Small intestine (tissue), 7 donors: ENCODE data around the gene GCC2. TPM values are rescaled to one million over a fixed set of nuclear protein-coding genes. Genes with fewer than 3 reads are reported as not detected.

Source experiments
- DNase-seq, 2 donors: peaks; one replicate each; pipeline versions ENCODE4 v3.0.0 to v3.0.0-alpha.2; 2013
- FAIRE-seq: peaks from 2 replicates; lab custom pipeline; 2012; peaks lifted over from hg19 to GRCh38; lab: Jason Lieb, UNC
- H3K27ac ChIP-seq, 3 donors: one replicate each; pipeline ENCODE4 v1.5.1; 2013; ENCODE audit warnings: low read length in 2 of 3, mild to moderate bottlenecking in 2 of 3, control low read depth in 1 of 3, inconsistent platforms in 1 of 3, low read depth in 1 of 3, moderate library complexity in 1 of 3
- H3K27me3 ChIP-seq, 3 donors: one replicate each; pipeline ENCODE4 v1.6.1; 2013; ENCODE audit warnings: low read length in 3 of 3, inconsistent platforms in 1 of 3; ENCODE audit not compliant: control insufficient read depth in 3 of 3, insufficient read depth in 3 of 3
- H3K36me3 ChIP-seq, 3 donors: one replicate each; pipeline ENCODE4 v1.6.1; 2013; ENCODE audit warnings: low read length in 3 of 3, inconsistent platforms in 1 of 3, low read depth in 1 of 3, mild to moderate bottlenecking in 1 of 3, moderate library complexity in 1 of 3; ENCODE audit not compliant: control insufficient read depth in 3 of 3, insufficient read depth in 2 of 3
- H3K4me1 ChIP-seq, 3 donors: one replicate each; pipeline ENCODE4 v1.6.1; 2013; ENCODE audit warnings: low read length in 2 of 3, inconsistent platforms in 1 of 3, low read depth in 1 of 3, mild to moderate bottlenecking in 1 of 3, moderate library complexity in 1 of 3; ENCODE audit not compliant: control insufficient read depth in 3 of 3, insufficient read depth in 2 of 3
- H3K4me3 ChIP-seq, 3 donors: one replicate each; pipeline ENCODE4 v1.5.1; 2013; ENCODE audit warnings: low read length in 3 of 3, control low read depth in 1 of 3, inconsistent platforms in 1 of 3, low read depth in 1 of 3, mild to moderate bottlenecking in 1 of 3, moderate library complexity in 1 of 3
- H3K9me3 ChIP-seq, 2 donors: one replicate each; pipeline ENCODE4 v1.6.1; 2013; ENCODE audit warnings: low read depth in 1 of 2, low read length in 1 of 2; ENCODE audit not compliant: control insufficient read depth in 2 of 2, insufficient read depth in 1 of 2
- WGBS, 3 donors: extraction: QIAGEN DNeasy Blood & Tissue Kit; methylation state at CpG; one replicate each; pipeline ENCODE4 v1.1.7; 2013; 5-methylcytosine and 5-hydroxymethylcytosine counted together
- polyA plus RNA-seq, 4 donors: library from polyadenylated mRNA; stranded (reverse) in 3 of 4; unstranded in 1 of 4; fragments of 200-250 nt in 3 of 4; fragments of 120-200 nt in 1 of 4; gene quantifications; one replicate each; pipeline versions ENCODE4 v1.2.1 to v1.2.3, GENCODE V29; 2013
- donor health status: healthy with polysubstance abuse.
- donor health status: control.
- donor health status: control.
- donor health status: Bipolar disorder and iron deficiency.
- donor health status: healthy.

The GCC2 gene
- polyA plus RNA-seq, 4 donors: 14.0 to 110 (median 15.1) TPM

DNA sequence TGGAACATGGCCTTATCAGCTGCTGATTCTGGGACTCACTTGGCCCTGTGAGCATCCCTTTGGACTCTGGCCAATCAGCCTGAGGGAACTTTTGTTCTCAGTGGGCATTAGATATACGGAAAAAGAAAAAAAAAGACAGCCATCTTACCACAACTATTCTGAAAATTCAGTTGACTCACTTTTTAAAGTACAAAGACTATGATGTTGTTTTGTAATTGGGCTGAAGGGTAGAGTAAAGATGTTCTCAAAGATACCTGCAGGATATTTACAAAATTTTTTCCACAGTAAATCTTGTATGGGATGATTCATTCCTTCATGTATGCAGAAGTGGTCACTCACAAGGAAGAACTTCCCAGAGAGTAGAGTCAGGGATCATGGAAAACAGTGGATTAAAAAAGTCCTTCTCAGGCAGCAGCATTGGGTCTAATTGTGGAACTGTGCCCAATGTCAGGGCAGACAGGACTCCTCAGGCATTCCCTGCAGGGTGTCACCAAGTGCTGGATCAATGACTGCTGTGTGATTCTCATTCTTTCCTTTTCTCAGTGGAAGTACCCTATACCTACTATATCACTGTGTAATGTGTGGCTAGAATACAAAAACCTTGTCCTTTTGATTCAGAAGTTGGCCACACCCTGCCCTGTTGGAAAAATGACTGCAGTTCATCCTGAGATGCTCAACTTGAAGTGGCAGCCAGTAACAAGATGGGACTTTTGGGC, 35.9 kb upstream of the GCC2 start:
- FAIRE-seq: no peak
- Histone ChIP-seq H3K36me3 (no peaks in the 10 kb centered on the region), H3K9me3 (no peaks in the 10 kb centered on the region), H3K27me3 (no peaks in the 10 kb centered on the region), H3K4me3 (no peak overlapping the region), H3K27ac (no peak overlapping the region), H3K4me1 (no peaks in the 10 kb centered on the region)
- no peak for DNase-seq
- WGBS, 3 donors: 50 to 71% (median 69%) methylated on average over 1 of the region's 1 CpG

DNA sequence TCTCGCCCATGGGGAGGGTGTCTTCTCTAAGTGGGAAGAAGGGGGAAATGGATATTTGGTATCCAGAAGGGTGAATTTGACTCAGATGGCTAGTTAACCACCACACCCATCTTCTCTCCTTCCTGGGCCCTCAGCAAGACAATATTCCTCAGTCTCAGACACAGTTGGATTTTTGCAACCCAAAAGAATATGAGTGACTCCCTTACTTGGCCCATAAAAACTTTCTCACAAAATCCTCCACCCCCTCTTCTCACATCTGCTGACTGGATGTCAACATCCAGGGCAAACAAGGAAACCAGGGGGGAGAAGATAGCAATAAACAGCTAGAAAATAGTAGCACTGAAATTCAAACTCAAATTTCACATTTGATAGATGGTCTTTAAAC, 35.3 kb upstream of the GCC2 start:
- H3K27ac ChIP-seq: no peak overlapping the region
- no peaks in the 10 kb centered on the region for H3K36me3 ChIP-seq
- FAIRE-seq (no peak), DNase-seq (no peak)
- H3K9me3 ChIP-seq: no peaks in the 10 kb centered on the region
- no peak overlapping the region for H3K4me3 ChIP-seq
- WGBS, 3 donors: 80 to 92% (median 88%) methylated on average over 1 of the region's 1 CpG
- no peaks in the 10 kb centered on the region for H3K27me3 ChIP-seq
- H3K4me1 ChIP-seq: no peaks in the 10 kb centered on the region

DNA sequence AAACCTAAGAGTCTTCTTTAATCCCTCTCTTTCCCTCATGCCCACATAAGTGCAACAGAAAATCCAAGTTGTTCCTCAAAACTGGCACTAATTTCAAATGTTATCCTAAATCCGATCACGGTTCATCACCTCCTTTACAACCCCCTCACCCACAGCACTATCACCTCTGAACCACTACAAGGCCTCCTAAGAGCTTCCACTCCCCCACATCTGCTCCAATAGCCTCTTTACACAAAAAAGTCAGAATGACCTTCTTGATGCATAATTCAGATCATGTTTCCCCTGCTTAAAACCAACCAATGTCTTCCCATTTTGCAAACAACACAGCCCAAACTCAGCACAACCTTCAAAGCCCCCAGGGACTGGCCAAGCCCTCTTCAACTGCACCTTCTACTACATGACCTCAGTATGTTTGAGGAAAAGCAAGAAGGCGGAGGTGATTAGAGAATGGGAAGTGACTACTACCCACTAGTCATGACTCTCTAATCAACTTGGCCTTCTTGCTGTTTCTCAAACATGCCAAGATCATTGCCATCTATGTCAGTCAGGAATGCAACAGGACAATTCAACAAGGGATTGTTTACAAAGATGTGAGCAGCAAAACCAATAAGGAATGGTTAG, 34.6 kb upstream of the GCC2 start:
- Histone ChIP-seq H3K27ac (no peak overlapping the region), H3K36me3 (no peaks in the 10 kb centered on the region), H3K4me1 (no peaks in the 10 kb centered on the region), H3K27me3 (no peaks in the 10 kb centered on the region), H3K9me3 (no peaks in the 10 kb centered on the region), H3K4me3 (no peak overlapping the region)
- FAIRE-seq: no peak
- DNase-seq: no peak
- 93 to 95% (median 94%) methylated on average over 3 of the region's 3 CpGs for WGBS, 3 donors

DNA sequence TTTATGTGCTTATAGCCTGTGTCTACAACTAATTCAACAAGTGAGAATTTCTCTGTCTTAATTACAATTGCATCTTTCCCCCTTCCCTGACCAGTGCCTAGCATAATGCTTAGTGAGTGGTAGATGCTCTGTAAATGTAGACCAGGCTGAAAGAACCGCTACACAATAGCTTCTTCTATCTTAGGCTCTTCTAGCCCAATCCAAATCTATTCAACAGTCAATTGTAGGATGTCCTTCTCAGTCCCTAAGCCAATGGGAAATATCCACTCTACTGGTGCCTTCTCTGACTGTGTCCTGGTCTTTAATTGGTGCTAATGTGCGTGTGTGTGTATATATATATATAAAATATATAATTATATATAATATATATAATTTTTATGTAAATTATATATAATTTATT, 34.1 kb upstream of the GCC2 start:
- Histone ChIP-seq H3K4me1 (no peaks in the 10 kb centered on the region), H3K27ac (no peak overlapping the region), H3K4me3 (no peak overlapping the region), H3K36me3 (no peaks in the 10 kb centered on the region), H3K27me3 (no peaks in the 10 kb centered on the region), H3K9me3 (no peaks in the 10 kb centered on the region)
- no peak for DNase-seq
- 89 to 96% (median 92%) methylated on average over 2 of the region's 2 CpGs for WGBS, 3 donors
- FAIRE-seq: no peak

DNA sequence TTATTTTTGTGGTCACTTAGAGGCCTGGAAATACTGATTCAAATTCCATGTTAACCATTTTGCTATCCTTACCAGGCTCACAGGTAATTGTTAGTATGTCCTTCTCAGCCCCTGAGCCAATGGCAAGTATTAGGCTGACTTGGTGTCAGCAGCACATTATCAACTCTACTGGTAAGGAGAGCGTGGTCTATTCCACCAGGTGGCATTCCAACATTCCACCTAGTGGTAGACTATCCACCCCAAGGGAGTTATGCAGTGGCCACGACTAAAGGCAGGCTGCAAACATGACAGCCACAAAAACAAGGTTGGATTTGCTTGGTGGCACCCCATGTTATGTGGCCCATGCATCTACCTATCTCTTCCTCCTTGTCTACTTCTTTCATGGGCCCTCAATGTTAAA, 31.8 kb upstream of the GCC2 start:
- Histone ChIP-seq H3K9me3 (no peaks in the 10 kb centered on the region), H3K36me3 (no peaks in the 10 kb centered on the region), H3K4me3 (no peak overlapping the region), H3K27ac (no peak overlapping the region), H3K4me1 (no peaks in the 10 kb centered on the region), H3K27me3 (no peaks in the 10 kb centered on the region)
- whole genome bisulfite sequencing, 3 donors: 18 to 70% (median 32%) methylated on average over 2 of the region's 2 CpGs
- DNase-seq (peak; percentile 17 to 61), FAIRE-seq (no peak)

DNA sequence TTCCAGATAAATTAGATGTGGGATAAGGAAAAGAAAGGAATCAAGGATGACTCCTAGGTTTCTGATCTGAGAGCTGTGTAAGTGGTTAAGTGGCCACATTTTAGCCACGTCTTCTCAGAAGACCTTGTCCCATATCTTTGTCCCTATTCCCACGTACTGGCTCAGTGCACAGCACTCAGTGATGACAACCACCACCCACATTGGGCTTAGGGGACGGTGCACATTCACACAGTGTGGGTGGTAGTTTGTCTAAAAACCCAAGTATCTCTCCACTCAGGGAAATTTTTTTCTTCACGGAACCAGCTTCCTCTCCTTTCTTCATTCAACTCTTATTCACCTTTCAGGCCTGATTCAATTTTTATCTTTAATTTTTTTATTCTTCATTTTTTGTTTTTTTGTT, 30.6 kb upstream of the GCC2 start:
- WGBS, 3 donors: 65 to 87% (median 78%) methylated on average over 4 of the region's 4 CpGs
- no peaks in the 10 kb centered on the region for H3K9me3 ChIP-seq
- FAIRE-seq: no peak
- H3K4me1 ChIP-seq: peaks cover 0 to 7% (median 0%) of the 10 kb centered on the region in 3 donors
- no peak for DNase-seq
- no peak overlapping the region for H3K4me3 ChIP-seq
- H3K27ac ChIP-seq: no peak overlapping the region
- no peaks in the 10 kb centered on the region for H3K27me3 ChIP-seq
- no peaks in the 10 kb centered on the region for H3K36me3 ChIP-seq

GRCh38 chr2:108423067-108423466, 25.9 kb upstream of the GCC2 start:
- FAIRE-seq (no peak), DNase-seq (no peak)
- H3K4me1 ChIP-seq: peaks cover 0 to 13% (median 0%) of the 10 kb centered on the region in 3 donors
- H3K36me3 ChIP-seq: no peaks in the 10 kb centered on the region
- no peak overlapping the region for H3K4me3 ChIP-seq
- peak overlapping the region in 2 of 3 donors; percentile 36 to 72 for H3K27ac ChIP-seq
- no peaks in the 10 kb centered on the region for H3K27me3 ChIP-seq
- 69 to 90% (median 80%) methylated on average over 1 of the region's 1 CpG for WGBS, 3 donors
- no peaks in the 10 kb centered on the region for H3K9me3 ChIP-seq

GRCh38 chr2:108423502-108424251, 25.3 kb upstream of the GCC2 start:
- no peak overlapping the region for H3K4me3 ChIP-seq
- peak overlapping the region in 1 of 3 donors; percentile 72 for H3K27ac ChIP-seq
- WGBS, 3 donors: 69 to 88% (median 80%) methylated on average over 8 of the region's 8 CpGs
- no peak for FAIRE-seq
- no peaks in the 10 kb centered on the region for H3K36me3 ChIP-seq
- DNase-seq: peak; percentile 73 to 85
- H3K9me3 ChIP-seq: no peaks in the 10 kb centered on the region
- H3K4me1 ChIP-seq: peaks cover 0 to 13% (median 0%) of the 10 kb centered on the region in 3 donors
- H3K27me3 ChIP-seq: no peaks in the 10 kb centered on the region
